Activated CD8-positive, alpha-beta T cell treated with anti-CD3 and anti-CD28 coated beads for 36 hours (primary cell): ENCODE measurements around the gene TMEM179. TPM values are rescaled to one million over a fixed set of nuclear protein-coding genes. Genes with fewer than 3 reads are reported as not detected.

Experiments
- ATAC-seq: fragments of 200-7000 bp; cut with Tn5 transposase; one replicate; pipeline ENCODE4 v1.10.0; 2021; ENCODE audit warnings: mild to moderate bottlenecking, moderate library complexity
- CTCF ChIA-PET: fragments of 350-600 bp; sonication (Branson Sonifier 250); formaldehyde crosslinking; loops from one replicate; lab custom pipeline; 2021; ENCODE audit warnings: antibody characterized with exemption; lab: Charles Lee
- POLR2A ChIA-PET: fragments of 350-600 bp; sonication (Branson Sonifier 250); formaldehyde crosslinking; loops from one replicate; lab custom pipeline; 2021; ENCODE audit warnings: antibody characterized with exemption; lab: Charles Lee
- DNase-seq: peaks from one replicate; pipeline ENCODE4 v3.0.0-alpha.2; 2020
- H3K27ac Mint-ChIP-seq: one replicate; pipeline ENCODE4 v1.8.0; 2021; ENCODE audit warnings: mild to moderate bottlenecking, mixed read lengths
- H3K27me3 Mint-ChIP-seq: one replicate; pipeline ENCODE4 v1.8.0; 2021; ENCODE audit warnings: mixed read lengths
- H3K36me3 Mint-ChIP-seq: one replicate; pipeline ENCODE4 v1.8.0; 2021; ENCODE audit warnings: low read depth, mixed read lengths
- H3K4me1 Mint-ChIP-seq: one replicate; pipeline ENCODE4 v1.8.0; 2021; ENCODE audit warnings: low read depth, mixed read lengths
- H3K4me3 Mint-ChIP-seq: one replicate; pipeline ENCODE4 v1.8.0; 2021; ENCODE audit warnings: mild to moderate bottlenecking, moderate library complexity, mixed read lengths
- H3K9me3 Mint-ChIP-seq: one replicate; pipeline ENCODE4 v1.8.0; 2021; ENCODE audit warnings: mixed read lengths
- intact Hi-C: fragments of 100-400 bp; cut with micrococcal nuclease; formaldehyde crosslinking; loops from one replicate; pipeline ENCODE4 v1.10.0; 2022
- total RNA-seq, 2 experiments: library from RNA; stranded (reverse); gene quantifications; one replicate each; pipeline ENCODE4 v1.2.3, GENCODE V29; 2021
- TF ChIP-seq, protein P1 (sequence below): fragments of 200-600 bp; IDR thresholded peaks from one replicate; pipeline ENCODE4 v1.8.0; 2022; ENCODE audit warnings: antibody characterized with exemption, mild to moderate bottlenecking

TMEM179 gene
- total RNA-seq, 2 experiments from 2014 or later, result not detected

DNA sequence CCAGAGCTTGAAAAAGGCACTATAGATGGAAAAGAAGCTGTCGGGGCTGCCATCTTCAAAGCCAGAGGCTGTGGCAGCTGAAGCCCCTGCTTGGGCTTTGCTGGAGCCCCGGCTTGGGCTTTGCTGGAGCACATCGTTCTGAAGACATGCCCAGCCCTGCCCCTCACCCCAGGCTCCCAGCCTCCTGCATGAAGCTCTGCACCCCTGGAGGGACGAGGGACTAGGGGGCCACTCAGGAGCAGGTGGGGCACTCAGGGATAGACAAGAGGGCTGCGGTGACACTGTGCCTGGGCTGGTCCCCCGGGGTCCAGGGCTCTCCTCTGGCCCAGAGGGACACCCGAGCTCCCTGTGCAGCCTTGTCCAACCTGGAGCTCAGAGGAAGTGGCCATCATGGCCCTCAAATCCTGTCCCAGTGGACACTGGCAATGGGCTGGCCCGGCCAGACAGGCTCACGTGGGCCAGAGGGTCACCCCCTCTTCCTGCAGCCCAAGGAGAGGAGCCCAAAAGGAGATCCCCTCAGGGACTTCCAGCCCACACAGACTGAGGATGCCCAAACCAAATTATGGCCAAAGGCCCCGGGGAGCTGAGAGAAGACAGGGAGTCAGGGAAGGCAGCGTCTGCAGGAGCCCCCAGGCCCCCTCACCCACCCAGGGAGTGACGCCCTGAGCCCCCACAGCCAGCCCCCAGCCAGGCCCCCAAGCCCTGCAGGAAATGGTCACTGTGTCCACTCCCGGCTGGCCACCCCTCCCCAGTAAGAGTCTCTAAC, 48.1 kb downstream of the TMEM179 start:
- H3K36me3 Mint-ChIP-seq, result no peaks in the 10 kb centered on the region
- no peaks in the 10 kb centered on the region for H3K27me3 Mint-ChIP-seq
- no peaks in the 10 kb centered on the region for H3K4me1 Mint-ChIP-seq
- DNase-seq (no peak), ATAC-seq (no peak)
- TF ChIP-seq, protein P1, sequence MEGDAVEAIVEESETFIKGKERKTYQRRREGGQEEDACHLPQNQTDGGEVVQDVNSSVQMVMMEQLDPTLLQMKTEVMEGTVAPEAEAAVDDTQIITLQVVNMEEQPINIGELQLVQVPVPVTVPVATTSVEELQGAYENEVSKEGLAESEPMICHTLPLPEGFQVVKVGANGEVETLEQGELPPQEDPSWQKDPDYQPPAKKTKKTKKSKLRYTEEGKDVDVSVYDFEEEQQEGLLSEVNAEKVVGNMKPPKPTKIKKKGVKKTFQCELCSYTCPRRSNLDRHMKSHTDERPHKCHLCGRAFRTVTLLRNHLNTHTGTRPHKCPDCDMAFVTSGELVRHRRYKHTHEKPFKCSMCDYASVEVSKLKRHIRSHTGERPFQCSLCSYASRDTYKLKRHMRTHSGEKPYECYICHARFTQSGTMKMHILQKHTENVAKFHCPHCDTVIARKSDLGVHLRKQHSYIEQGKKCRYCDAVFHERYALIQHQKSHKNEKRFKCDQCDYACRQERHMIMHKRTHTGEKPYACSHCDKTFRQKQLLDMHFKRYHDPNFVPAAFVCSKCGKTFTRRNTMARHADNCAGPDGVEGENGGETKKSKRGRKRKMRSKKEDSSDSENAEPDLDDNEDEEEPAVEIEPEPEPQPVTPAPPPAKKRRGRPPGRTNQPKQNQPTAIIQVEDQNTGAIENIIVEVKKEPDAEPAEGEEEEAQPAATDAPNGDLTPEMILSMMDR, result no peak
- H3K4me3 Mint-ChIP-seq, result no peak overlapping the region
- ChIA-PET CTCF (no interaction called here), POLR2A (interaction anchor here (0.7 kb wide), 1 partner anchor 11 kb away, joined by 3 read pairs; no protein-coding TSS in a partner anchor)
- intact Hi-C loops, result no loop called here
- H3K9me3 Mint-ChIP-seq, result no peaks in the 10 kb centered on the region
- no peak overlapping the region for H3K27ac Mint-ChIP-seq

DNA sequence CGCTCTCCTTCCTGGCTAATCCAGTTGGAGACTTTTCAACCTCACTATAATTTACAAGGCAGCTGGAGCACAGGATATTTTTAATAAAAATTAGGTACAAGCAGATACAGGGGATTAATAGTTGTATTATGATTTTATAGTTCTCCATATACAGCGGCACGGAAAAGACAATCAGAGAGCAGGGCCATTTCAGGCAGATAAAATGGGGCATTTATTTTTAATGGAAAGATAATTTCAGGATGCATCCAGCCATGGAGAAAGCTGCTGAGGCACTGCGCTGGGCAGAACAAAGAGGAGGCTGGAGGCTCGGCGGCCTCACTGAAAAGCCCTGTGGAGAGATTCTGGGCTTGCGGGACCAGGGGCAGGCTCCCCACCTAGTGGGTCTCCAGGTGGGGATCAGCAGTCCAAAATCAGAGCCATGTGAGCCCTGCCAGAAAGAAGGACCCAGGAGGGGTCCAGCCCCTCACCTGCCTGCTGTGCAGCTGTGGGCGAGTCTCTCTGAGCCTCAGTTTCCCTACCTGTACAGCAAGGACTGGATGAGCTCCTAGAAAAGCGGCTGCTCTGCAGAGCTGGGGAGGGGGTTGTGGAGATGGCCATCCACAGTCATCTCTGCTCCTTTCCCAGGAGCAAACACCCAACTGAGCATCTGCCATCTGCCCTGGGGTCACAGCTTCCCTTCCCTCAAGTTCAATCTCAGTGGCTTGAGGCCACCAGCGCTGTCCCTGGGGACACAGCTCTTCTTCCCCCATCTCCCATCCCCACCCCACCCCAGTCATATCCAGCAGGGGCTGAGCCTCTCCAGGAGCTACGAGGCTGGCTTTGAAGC, 48.9 kb downstream of the TMEM179 start:
- H3K4me3 Mint-ChIP-seq, result no peak overlapping the region
- H3K27ac Mint-ChIP-seq, result no peak overlapping the region
- no peaks in the 10 kb centered on the region for H3K4me1 Mint-ChIP-seq
- DNase-seq (no peak), ATAC-seq (no peak)
- H3K36me3 Mint-ChIP-seq, result no peaks in the 10 kb centered on the region
- TF ChIP-seq, protein P1, result no peak
- intact Hi-C loops, result no loop called here
- H3K9me3 Mint-ChIP-seq, result no peaks in the 10 kb centered on the region
- no peaks in the 10 kb centered on the region for H3K27me3 Mint-ChIP-seq
- ChIA-PET CTCF (no interaction called here), POLR2A (interaction anchor here (0.7 kb wide), 1 partner anchor 11 kb away, joined by 3 read pairs; no protein-coding TSS in a partner anchor)

DNA sequence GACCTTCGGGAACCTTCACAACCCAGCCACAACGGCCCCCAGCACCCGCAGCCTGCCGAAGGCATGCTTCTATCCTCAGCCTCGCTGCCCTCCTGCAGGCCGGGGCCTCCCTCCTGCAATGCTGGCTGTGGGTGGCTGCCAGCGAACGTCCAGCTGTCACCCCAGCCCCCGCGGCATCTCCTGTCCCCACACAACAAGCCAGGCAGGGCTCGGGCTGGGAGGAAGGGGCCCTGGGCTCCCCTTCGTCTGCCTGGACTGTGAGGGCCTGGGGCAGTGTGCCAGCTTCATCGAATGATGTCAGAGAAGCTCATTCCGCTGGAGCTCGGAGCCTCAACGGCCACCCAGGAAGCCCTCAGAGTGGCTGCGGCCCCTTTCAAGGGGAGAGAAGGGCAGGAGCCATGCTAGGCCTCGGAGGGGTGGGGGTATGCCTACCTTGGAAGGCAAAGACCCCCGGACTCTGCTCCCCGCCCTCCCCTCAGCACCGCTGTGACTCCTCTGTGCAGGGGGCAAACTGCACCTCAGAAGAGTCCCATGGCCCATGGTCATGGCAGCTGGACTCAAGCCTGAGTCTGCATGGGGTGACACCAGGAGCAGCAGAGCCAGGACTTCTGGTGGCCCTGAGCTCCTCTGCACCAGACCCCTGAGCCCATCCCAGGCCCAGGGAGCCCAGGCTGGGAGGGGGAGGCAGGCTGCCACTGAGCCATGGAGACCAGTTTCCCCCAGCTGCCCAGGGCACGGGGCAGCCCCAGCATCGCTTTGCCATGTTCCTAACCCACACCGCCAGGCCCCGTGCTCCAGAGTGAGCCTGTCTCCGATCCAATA, 49.8 kb downstream of the TMEM179 start:
- TF ChIP-seq, protein P1, result no peak
- Mint-ChIP-seq H3K36me3 (no peaks in the 10 kb centered on the region), H3K27me3 (no peaks in the 10 kb centered on the region), H3K27ac (no peak overlapping the region), H3K4me3 (no peak overlapping the region), H3K9me3 (no peaks in the 10 kb centered on the region), H3K4me1 (no peaks in the 10 kb centered on the region)
- POLR2A ChIA-PET, result no interaction called here
- CTCF ChIA-PET, result no interaction called here
- DNase-seq (no peak), ATAC-seq (no peak)
- intact Hi-C loops, result no loop called here

DNA sequence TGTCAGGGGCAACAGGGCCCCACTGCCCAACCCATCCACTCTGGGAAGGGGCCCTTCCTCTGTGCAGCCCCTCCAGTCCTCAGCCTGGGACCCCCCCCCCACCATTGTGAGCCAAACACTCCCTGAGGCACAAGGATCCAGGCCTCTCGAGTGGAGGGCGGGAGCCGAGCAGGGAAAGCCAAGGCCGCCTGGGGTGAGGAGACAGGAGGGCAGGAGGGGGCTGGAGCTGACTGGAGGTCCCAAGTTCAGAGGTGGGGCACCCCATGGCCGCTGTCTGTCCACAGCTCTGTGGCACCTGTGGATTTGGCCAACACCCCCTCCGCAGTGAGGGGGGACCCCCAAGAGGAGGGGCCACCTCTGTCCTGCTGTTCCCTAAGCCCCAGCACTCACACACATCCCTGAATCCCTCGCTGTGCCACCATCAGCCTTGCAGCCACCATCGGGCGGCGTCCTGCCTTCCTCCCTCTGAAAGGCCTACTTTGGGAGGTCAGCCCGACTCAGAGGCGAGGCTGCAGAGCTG, 50.4 kb downstream of the TMEM179 start:
- H3K27me3 Mint-ChIP-seq, result peaks cover 2% of the 10 kb centered on the region
- POLR2A ChIA-PET, result no interaction called here
- CTCF ChIA-PET, result no interaction called here
- no peaks in the 10 kb centered on the region for H3K9me3 Mint-ChIP-seq
- intact Hi-C loops, result no loop called here
- H3K36me3 Mint-ChIP-seq, result no peaks in the 10 kb centered on the region
- no peak for DNase-seq
- no peaks in the 10 kb centered on the region for H3K4me1 Mint-ChIP-seq
- ATAC-seq, result no peak
- no peak overlapping the region for H3K27ac Mint-ChIP-seq
- no peak overlapping the region for H3K4me3 Mint-ChIP-seq
- TF ChIP-seq, protein P1, result no peak
